ENCODE measurements around the gene ITPR1.

GRCh38 chr3:4771243-4771642 lies 278.1 kb downstream of the ITPR1 start:
- TF ChIP-seq CTCF (conservative IDR thresholded peaks at IDR 0.05; ENCODE audit: low read depth, low read length) (no peak), EZH2 (IDR thresholded peaks at IDR 0.05; ENCODE audit: low read length, unreplicated experiment) (no peak), EZH2phosphoT487 (IDR thresholded peaks at IDR 0.05; ENCODE audit: borderline replicate concordance, low read length) (no peak)
